ENCODE measurements around the gene HIVEP1. TPM values are rescaled to one million over a fixed set of nuclear protein-coding genes. Genes with fewer than 3 reads are reported as not detected.

HIVEP1 gene
- total RNA-seq, 1 experiment from 2014 or later: 24.2 TPM

DNA sequence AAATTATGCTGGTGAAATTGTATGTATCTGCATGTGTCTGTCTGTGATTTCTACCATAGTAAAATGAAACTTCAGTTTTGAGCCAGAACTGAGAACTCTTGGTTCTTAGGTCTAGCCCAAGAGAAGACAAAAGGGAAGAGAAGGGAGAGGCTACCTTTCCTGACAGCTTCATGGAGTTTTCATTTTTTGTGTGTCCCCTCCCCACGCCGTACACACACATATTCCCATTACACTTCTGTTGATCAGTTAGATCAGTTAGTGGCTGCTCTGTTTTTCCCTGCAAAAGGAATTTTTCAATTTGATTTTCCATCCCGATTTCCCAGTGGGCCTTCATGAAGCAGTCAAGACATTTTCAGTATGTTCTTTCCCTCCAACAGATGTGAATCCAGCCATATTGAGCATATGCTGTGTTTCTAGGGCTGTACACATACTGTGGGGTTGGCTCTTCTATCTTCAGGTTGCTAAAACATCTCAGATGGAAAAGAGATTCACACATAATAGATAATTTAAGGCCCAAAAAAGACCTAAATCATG lies 52.5 kb downstream of the HIVEP1 start:
- no peak overlapping the region for H3K27ac ChIP-seq
- H3K79me2 ChIP-seq (ENCODE audit: low read depth): peaks cover 3% of the 10 kb centered on the region; the same call in 1 of the 2 replicates
- CTCF ChIA-PET: no interaction called here
- DNase-seq: no peak
- H3K27me3 ChIP-seq (ENCODE audit: insufficient read depth, low read depth): no peaks in the 10 kb centered on the region
- no peak overlapping the region for H2AFZ ChIP-seq
- POLR2A ChIA-PET (ENCODE audit: unreplicated experiment): no interaction called here
- H3K4me1 ChIP-seq (replicated peaks; ENCODE audit: insufficient read depth): no peaks in the 10 kb centered on the region
- H3F3A ChIP-seq (ENCODE audit: insufficient read depth, low read depth): no peaks in the 10 kb centered on the region; the same call in 1 of the 2 replicates
- H3K4me2 ChIP-seq: no peak overlapping the region
- H3K9me3 ChIP-seq (ENCODE audit: insufficient read depth, low read depth): no peaks in the 10 kb centered on the region
- no peak overlapping the region for H3K4me3 ChIP-seq
- BruUV-seq (replicated peaks): no TSS peak
- no peaks in the 10 kb centered on the region for H3K9me2 ChIP-seq (ENCODE audit: insufficient read depth)
- TF ChIP-seq, protein P1, sequence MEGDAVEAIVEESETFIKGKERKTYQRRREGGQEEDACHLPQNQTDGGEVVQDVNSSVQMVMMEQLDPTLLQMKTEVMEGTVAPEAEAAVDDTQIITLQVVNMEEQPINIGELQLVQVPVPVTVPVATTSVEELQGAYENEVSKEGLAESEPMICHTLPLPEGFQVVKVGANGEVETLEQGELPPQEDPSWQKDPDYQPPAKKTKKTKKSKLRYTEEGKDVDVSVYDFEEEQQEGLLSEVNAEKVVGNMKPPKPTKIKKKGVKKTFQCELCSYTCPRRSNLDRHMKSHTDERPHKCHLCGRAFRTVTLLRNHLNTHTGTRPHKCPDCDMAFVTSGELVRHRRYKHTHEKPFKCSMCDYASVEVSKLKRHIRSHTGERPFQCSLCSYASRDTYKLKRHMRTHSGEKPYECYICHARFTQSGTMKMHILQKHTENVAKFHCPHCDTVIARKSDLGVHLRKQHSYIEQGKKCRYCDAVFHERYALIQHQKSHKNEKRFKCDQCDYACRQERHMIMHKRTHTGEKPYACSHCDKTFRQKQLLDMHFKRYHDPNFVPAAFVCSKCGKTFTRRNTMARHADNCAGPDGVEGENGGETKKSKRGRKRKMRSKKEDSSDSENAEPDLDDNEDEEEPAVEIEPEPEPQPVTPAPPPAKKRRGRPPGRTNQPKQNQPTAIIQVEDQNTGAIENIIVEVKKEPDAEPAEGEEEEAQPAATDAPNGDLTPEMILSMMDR (conservative IDR thresholded peaks at IDR 0.05): no peak
- no peak for TF ChIP-seq EZH2 (IDR thresholded peaks at IDR 0.05; ENCODE audit: low read depth)
- no peaks in the 10 kb centered on the region for H4K20me1 ChIP-seq (ENCODE audit: insufficient read depth)
- no peaks in the 10 kb centered on the region for H3K36me3 ChIP-seq (ENCODE audit: low read depth)
- intact Hi-C loops (cut with micrococcal nuclease; ENCODE audit: unreplicated experiment): no loop called here

DNA sequence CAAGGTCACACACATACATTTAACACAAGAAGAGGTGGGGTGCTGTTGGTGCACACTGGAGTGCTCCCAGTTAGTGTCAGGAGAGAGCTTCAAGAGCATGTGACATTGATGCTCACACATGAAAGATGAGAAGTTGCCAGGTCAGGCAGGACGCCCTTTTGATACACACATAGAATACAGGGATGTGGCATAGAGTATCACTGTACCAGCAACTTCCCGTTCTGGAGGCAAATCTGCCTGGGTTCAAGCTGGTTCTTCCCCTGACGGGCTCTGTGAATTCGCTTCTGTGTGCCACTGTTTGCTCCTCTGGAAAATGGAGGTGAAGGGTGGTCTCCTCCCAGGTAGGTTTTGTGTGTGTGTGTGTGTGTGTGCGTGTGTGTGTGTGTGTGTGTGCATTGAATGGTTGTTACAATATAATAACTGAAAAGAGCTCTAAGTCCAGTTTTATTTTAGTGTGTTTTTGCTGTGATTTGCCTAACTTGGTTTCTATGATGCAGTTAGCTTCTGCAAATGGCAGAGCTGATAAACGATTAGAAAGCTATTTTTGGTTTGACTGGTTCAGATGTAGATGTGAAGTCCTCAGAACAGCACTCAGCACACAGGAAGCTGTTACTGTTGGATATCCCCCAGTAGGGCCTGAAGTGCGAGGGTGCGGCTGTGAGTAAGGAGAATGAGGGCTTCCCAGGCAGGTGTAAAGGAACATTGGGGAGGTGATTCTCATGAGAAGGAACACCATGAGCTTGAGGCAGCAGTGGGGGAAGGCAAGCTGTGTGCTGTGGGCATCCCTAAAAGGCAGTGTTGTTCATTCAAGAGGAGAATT lies 53.4 kb downstream of the HIVEP1 start:
- no peaks in the 10 kb centered on the region for H3K36me3 ChIP-seq (ENCODE audit: low read depth)
- H3K4me3 ChIP-seq: no peak overlapping the region
- POLR2A ChIA-PET (ENCODE audit: unreplicated experiment): interaction anchor here (0.6 to 0.7 kb wide), 3 partner anchors 82 to 452 kb away, joined by 3 to 5 read pairs (median 3); no protein-coding TSS in a partner anchor
- no peak overlapping the region for H2AFZ ChIP-seq
- H3K4me2 ChIP-seq: no peak overlapping the region
- CTCF ChIA-PET: no interaction called here
- no peak for TF ChIP-seq EZH2 (IDR thresholded peaks at IDR 0.05; ENCODE audit: low read depth)
- intact Hi-C loops (cut with micrococcal nuclease; ENCODE audit: unreplicated experiment): no loop called here
- no peaks in the 10 kb centered on the region for H4K20me1 ChIP-seq (ENCODE audit: insufficient read depth)
- no peaks in the 10 kb centered on the region for H3K27me3 ChIP-seq (ENCODE audit: insufficient read depth, low read depth)
- H3K27ac ChIP-seq: no peak overlapping the region
- DNase-seq: no peak
- BruUV-seq (replicated peaks): no TSS peak
- no peaks in the 10 kb centered on the region for H3K4me1 ChIP-seq (replicated peaks; ENCODE audit: insufficient read depth)
- H3F3A ChIP-seq (ENCODE audit: insufficient read depth, low read depth): no peaks in the 10 kb centered on the region; the same call in 1 of the 2 replicates
- H3K9me2 ChIP-seq (ENCODE audit: insufficient read depth): no peaks in the 10 kb centered on the region
- peaks cover 3% of the 10 kb centered on the region; the same call in 1 of the 2 replicates for H3K79me2 ChIP-seq (ENCODE audit: low read depth)
- H3K9me3 ChIP-seq (ENCODE audit: insufficient read depth, low read depth): no peaks in the 10 kb centered on the region

DNA sequence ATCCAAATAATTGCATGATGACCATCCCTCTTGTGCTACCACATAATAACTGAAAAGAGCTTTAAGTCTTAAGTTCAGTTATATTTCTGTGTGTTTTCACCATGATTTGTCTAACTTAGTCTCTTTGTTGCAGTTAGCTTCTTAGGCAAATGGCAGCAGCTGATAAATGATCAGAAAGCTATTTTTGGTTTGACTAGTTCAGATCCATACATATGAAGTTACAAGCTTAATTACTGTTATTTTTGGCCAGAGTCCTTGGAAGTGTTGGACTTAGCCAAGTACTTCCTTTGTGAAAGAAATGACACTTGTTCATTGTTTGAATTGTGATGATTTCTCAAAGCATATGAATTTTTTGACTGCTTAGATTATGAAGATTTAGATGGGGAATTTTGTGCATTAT lies 54.2 kb downstream of the HIVEP1 start:
- Histone ChIP-seq H2AFZ (no peak overlapping the region), H3K9me2 (ENCODE audit: insufficient read depth) (no peaks in the 10 kb centered on the region), H3K4me3 (no peak overlapping the region), H3F3A (ENCODE audit: insufficient read depth, low read depth) (no peaks in the 10 kb centered on the region; the same call in 1 of the 2 replicates), H3K27ac (no peak overlapping the region), H3K79me2 (ENCODE audit: low read depth) (peaks cover 3% of the 10 kb centered on the region; the same call in 1 of the 2 replicates), H3K4me2 (no peak overlapping the region), H3K4me1 (replicated peaks; ENCODE audit: insufficient read depth) (peaks cover 7% of the 10 kb centered on the region), H4K20me1 (ENCODE audit: insufficient read depth) (no peaks in the 10 kb centered on the region), H3K27me3 (ENCODE audit: insufficient read depth, low read depth) (no peaks in the 10 kb centered on the region), H3K9me3 (ENCODE audit: insufficient read depth, low read depth) (no peaks in the 10 kb centered on the region), H3K36me3 (ENCODE audit: low read depth) (no peaks in the 10 kb centered on the region)
- POLR2A ChIA-PET (ENCODE audit: unreplicated experiment): interaction anchor here (0.6 to 0.7 kb wide), 2 partner anchors 223 to 452 kb away, joined by 3 to 5 read pairs; no protein-coding TSS in a partner anchor
- BruUV-seq (replicated peaks): no TSS peak
- DNase-seq: no peak
- intact Hi-C loops (cut with micrococcal nuclease; ENCODE audit: unreplicated experiment): no loop called here
- CTCF ChIA-PET: no interaction called here
- TF ChIP-seq, protein P1 (conservative IDR thresholded peaks at IDR 0.05): no peak
- TF ChIP-seq EZH2 (IDR thresholded peaks at IDR 0.05; ENCODE audit: low read depth): no peak

Measured in PC-9 (cell line).